ENCODE results near the gene CACNB2. TPM values are rescaled to one million over a fixed set of nuclear protein-coding genes. Genes with fewer than 3 reads are reported as not detected.

CACNB2 gene
- total and polyA plus RNA-seq, 2 experiments from 2014 or later: 101 to 172 TPM

DNA sequence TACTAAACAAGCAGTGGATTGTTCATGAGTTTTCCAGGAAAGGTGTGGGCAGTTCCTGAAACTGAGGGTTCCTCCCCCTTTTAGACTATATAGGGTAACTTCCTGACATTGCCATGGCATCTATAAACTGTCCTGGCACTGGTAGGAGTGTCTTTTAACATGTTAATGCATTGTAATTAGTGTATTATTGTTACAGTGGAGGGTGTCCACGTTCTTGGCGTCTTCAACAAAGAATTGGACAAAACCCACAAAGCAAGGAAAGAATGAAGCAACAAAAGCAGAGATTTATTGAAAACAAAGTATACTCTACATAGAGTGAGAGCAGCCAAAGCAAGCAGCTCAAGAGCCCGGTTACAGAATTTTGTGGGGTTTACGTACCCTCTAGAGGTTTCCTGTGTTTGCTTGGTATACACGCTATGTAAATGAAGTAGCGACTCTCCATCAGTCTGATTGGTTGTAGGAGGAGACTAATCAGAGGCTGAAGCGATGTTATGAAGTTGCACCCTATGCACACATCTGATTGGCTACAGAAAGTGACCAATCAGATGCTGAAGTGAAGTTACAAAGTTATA, 335.9 kb downstream of the CACNB2 start:
- TF ChIP-seq, protein P1, sequence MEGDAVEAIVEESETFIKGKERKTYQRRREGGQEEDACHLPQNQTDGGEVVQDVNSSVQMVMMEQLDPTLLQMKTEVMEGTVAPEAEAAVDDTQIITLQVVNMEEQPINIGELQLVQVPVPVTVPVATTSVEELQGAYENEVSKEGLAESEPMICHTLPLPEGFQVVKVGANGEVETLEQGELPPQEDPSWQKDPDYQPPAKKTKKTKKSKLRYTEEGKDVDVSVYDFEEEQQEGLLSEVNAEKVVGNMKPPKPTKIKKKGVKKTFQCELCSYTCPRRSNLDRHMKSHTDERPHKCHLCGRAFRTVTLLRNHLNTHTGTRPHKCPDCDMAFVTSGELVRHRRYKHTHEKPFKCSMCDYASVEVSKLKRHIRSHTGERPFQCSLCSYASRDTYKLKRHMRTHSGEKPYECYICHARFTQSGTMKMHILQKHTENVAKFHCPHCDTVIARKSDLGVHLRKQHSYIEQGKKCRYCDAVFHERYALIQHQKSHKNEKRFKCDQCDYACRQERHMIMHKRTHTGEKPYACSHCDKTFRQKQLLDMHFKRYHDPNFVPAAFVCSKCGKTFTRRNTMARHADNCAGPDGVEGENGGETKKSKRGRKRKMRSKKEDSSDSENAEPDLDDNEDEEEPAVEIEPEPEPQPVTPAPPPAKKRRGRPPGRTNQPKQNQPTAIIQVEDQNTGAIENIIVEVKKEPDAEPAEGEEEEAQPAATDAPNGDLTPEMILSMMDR (IDR thresholded peaks at IDR 0.05; ENCODE audit: low read depth, low read length): no peak
- no peak overlapping the region for H3K4me3 ChIP-seq

DNA sequence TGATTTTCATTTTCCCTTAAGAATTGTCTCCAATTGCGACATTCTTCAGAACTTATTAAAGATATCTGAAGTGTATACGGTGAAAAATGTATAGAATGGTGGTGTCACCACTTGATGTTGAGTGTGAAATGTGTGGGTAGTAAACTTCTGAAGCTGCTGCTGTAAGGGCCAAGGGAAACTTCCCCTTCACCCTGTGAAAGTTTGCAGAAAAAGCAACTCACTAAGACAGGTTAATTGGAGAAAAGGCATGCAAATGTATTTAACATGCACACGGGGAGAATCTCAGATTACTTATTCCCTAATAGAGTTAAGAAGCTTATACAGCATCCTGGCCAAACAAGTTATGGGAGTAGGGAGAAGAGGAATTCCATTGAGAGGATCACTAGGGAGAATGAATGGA, 338.1 kb downstream of the CACNB2 start:
- TF ChIP-seq, protein P1 (IDR thresholded peaks at IDR 0.05; ENCODE audit: low read depth, low read length): no peak
- Histone ChIP-seq H3K36me3 (no peaks in the 10 kb centered on the region), H3K4me3 (no peak overlapping the region), H3K27ac (no peak overlapping the region), H3K27me3 (no peaks in the 10 kb centered on the region), H3K4me1 (ENCODE audit: low read depth) (peaks cover 32% of the 10 kb centered on the region), H3K9me3 (ENCODE audit: low read depth) (no peaks in the 10 kb centered on the region)
- DNase-seq (ENCODE audit: low read depth in 1 of 2, low spot score in 1 of 2): no peak

More for the DNA sequence above, 335.9 kb downstream of the CACNB2 start:
- Histone ChIP-seq H3K27ac (peak overlapping the region; percentile 98), H3K27me3 (no peaks in the 10 kb centered on the region), H3K9me3 (ENCODE audit: low read depth) (no peaks in the 10 kb centered on the region), H3K4me1 (ENCODE audit: low read depth) (peaks cover 51% of the 10 kb centered on the region), H3K36me3 (no peaks in the 10 kb centered on the region)
- DNase-seq (ENCODE audit: low read depth in 1 of 2, low spot score in 1 of 2): no peak

DNA sequence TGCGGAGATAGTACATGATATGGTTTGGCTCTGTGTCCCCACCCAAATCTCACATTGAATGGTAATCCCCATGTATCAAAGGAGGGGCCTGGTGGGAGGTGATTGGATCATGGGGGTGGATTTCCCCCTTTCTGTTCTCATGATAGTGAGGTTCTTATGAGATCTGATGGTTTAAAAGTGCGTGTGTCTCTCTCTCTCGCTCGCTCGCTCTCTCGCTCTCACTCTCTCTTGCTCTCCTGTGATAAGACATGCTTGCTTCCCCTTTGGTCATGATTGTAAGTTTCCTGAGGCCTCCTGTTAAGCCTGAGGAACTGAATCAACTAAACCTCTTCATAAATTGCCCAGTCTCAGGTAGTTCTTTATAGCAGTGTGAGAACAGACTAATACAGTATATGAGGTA, 339.3 kb downstream of the CACNB2 start:
- Histone ChIP-seq H3K27ac (no peak overlapping the region), H3K27me3 (no peaks in the 10 kb centered on the region), H3K36me3 (no peaks in the 10 kb centered on the region), H3K4me1 (ENCODE audit: low read depth) (peaks cover 30% of the 10 kb centered on the region), H3K9me3 (ENCODE audit: low read depth) (no peaks in the 10 kb centered on the region), H3K4me3 (no peak overlapping the region)
- TF ChIP-seq, protein P1 (IDR thresholded peaks at IDR 0.05; ENCODE audit: low read depth, low read length): no peak
- no peak for DNase-seq (ENCODE audit: low read depth in 1 of 2, low spot score in 1 of 2)

DNA sequence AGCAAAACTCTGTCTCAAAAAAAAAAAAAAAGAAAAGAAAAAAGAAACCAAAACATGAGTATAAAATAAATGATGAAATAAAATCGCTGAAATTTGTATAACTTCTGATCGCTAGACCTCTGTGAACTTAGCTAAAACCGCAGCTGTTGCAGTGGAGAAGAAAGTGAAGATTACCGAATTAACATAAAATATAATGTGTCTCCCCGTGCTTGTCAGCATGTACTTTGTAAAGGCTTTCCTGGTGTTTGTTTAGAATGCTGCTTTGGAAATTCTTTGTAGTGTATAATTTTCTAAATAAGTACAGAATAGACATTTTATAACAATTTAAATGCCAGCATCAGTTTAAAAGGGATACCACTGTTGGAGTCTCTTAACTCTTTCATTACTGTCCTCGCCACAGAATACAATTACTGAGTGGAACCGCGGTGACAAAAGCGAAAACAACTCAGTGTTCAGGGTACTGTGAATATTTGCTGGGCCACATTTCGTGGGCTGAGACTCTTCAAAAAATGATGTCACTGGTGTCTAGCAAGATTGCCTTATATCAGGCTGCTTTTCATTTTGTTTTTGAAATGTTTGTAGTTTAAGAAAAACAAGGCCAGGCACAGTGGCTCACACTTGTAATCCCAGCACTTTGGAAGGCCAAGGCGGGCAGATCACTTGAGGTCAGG, 343.4 kb downstream of the CACNB2 start:
- TF ChIP-seq, protein P1 (IDR thresholded peaks at IDR 0.05; ENCODE audit: low read depth, low read length): no peak
- DNase-seq (ENCODE audit: low read depth in 1 of 2, low spot score in 1 of 2): no peak
- H3K9me3 ChIP-seq (ENCODE audit: low read depth): no peaks in the 10 kb centered on the region
- peaks cover 15% of the 10 kb centered on the region for H3K4me1 ChIP-seq (ENCODE audit: low read depth)
- peak overlapping the region; percentile 81 for H3K27ac ChIP-seq
- no peaks in the 10 kb centered on the region for H3K36me3 ChIP-seq
- no peak overlapping the region for H3K4me3 ChIP-seq
- no peaks in the 10 kb centered on the region for H3K27me3 ChIP-seq

DNA sequence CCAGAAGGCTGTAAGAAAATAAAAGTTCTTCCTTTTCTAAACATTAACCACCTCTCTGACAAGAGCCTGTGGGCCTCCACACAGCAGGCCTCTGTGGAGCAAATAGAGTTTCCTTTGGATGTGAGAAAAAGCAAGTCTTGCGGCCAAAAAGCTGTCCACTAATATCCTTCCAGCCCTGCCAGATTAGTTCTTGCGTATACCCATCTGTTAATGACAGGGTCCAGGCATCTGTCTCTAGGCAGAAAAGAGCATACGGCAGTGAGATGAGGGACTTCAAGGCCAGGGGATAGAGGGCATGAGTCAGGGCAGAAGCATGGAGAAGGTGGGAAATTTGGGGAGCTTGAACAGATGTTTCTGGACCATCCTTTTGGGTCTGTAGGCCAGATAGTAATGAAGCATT, 346.2 kb downstream of the CACNB2 start:
- H3K9me3 ChIP-seq (ENCODE audit: low read depth): no peaks in the 10 kb centered on the region
- TF ChIP-seq, protein P1 (IDR thresholded peaks at IDR 0.05; ENCODE audit: low read depth, low read length): no peak
- peak in 1 of 2 donors; percentile 20 for DNase-seq (ENCODE audit: low read depth in 1 of 2, low spot score in 1 of 2)
- H3K27ac ChIP-seq: peak overlapping the region; percentile 36
- no peaks in the 10 kb centered on the region for H3K36me3 ChIP-seq
- H3K4me3 ChIP-seq: no peak overlapping the region
- no peaks in the 10 kb centered on the region for H3K27me3 ChIP-seq
- H3K4me1 ChIP-seq (ENCODE audit: low read depth): peaks cover 27% of the 10 kb centered on the region

Data from cardiac muscle cell (in vitro differentiated cells and primary cell).